Measurements from ENCODE around the gene CAV1.

- TF ChIP-seq CTCF (conservative IDR thresholded peaks at IDR 0.05 in 1 of 2, IDR thresholded peaks at IDR 0.05 in 1 of 2; ENCODE audit: low read depth in 1 of 2, low read length in 2 of 2) = no peak
- no peak for TF ChIP-seq EZH2 (IDR thresholded peaks at IDR 0.05; ENCODE audit: low read length, missing control alignments)
These were observed 47.2 kb upstream of the CAV1 start for GRCh38 chr7:116477625-116478024.

Data from fibroblast of lung (primary cell).